Retinal pigment epithelial cell (primary cell): Measurements from ENCODE around the gene RMND5B.

ENCODE experiments used
- DNase-seq: peaks from one replicate; pipeline ENCODE4 v3.0.0-alpha.2; 2010; ENCODE audit warnings: low read depth
- H3K4me3 ChIP-seq: 2 replicates; pipeline ENCODE4 v1.5.1; 2011; ENCODE audit warnings: mild to moderate bottlenecking, low read length, control low read depth, moderate library complexity
- CTCF ChIP-seq: conservative IDR thresholded peaks from 2 replicates; pipeline ENCODE4 v1.5.1; 2011; ENCODE audit warnings: low read depth, low read length, control low read depth, inconsistent platforms

The RMND5B gene

GRCh38 chr5:178198706-178199105 lies 67.9 kb downstream of the RMND5B start:
- no peak overlapping the region for H3K4me3 ChIP-seq
- TF ChIP-seq CTCF, result no peak
- DNase-seq, result no peak

- no peak for TF ChIP-seq CTCF
- no peak overlapping the region for H3K4me3 ChIP-seq
- no peak for DNase-seq
Measured at GRCh38 chr5:178199581-178200434, 69.0 kb downstream of the RMND5B start.
